GM23338 (cell line): ENCODE measurements around the gene QPCTL. TPM values are rescaled to one million over a fixed set of nuclear protein-coding genes. Genes with fewer than 3 reads are reported as not detected.

Source experiments
- ATAC-seq: fragments of 200-7000 bp; cut with Tn5 transposase; 3 replicates; pipeline ENCODE4 v1.9.1; 2020
- DNase-seq: peaks from one replicate; pipeline ENCODE4 v3.0.0-alpha.2; 2015; ENCODE audit warnings: low spot score
- H2AFZ ChIP-seq: fragments of 200-600 bp; sonication (generic); 2 replicates; pipeline ENCODE4 v1.8.0; 2016; ENCODE audit warnings: antibody characterized with exemption, mild to moderate bottlenecking, moderate library complexity
- H3F3A ChIP-seq: fragments of 200-600 bp; sonication (generic); replicated peaks from 2 replicates; pipeline ENCODE4 v1.8.0; 2017; ENCODE audit warnings: antibody characterized with exemption, mixed run types, low read depth
- H3K27ac ChIP-seq: fragments of 200-600 bp; sonication (generic); 2 replicates; pipeline ENCODE4 v1.6.1; 2016; ENCODE audit warnings: low read depth
- H3K27me3 ChIP-seq: fragments of 200-600 bp; sonication (generic); 2 replicates; pipeline ENCODE4 v1.8.0; 2016; ENCODE audit warnings: mild to moderate bottlenecking, mixed run types, moderate library complexity; ENCODE audit not compliant: insufficient read depth
- H3K36me3 ChIP-seq: fragments of 200-600 bp; sonication (generic); 2 replicates; pipeline ENCODE4 v1.8.0; 2016; ENCODE audit warnings: mild to moderate bottlenecking; ENCODE audit not compliant: insufficient read depth
- H3K4me1 ChIP-seq: fragments of 200-600 bp; sonication (generic); 2 replicates; pipeline ENCODE4 v1.8.0; 2016; ENCODE audit warnings: mild to moderate bottlenecking, moderate library complexity; ENCODE audit not compliant: insufficient read depth
- H3K4me2 ChIP-seq: fragments of 200-600 bp; sonication (generic); 2 replicates; pipeline ENCODE4 v1.7.1; 2017; ENCODE audit warnings: mixed run types
- H3K4me3 ChIP-seq: fragments of 200-600 bp; sonication (generic); 2 replicates; pipeline ENCODE4 v1.6.1; 2016; ENCODE audit warnings: mixed run types
- H3K79me2 ChIP-seq: fragments of 200-600 bp; sonication (generic); replicated peaks from 2 replicates; pipeline ENCODE4 v1.8.0; 2017; ENCODE audit warnings: mild to moderate bottlenecking; ENCODE audit not compliant: insufficient read depth
- H3K9me2 ChIP-seq: fragments of 200-600 bp; sonication (generic); 2 replicates; pipeline ENCODE4 v1.8.0; 2017; ENCODE audit not compliant: insufficient read depth
- H4K20me1 ChIP-seq: fragments of 200-600 bp; sonication (generic); replicated peaks from 2 replicates; pipeline ENCODE4 v1.8.0; 2017; ENCODE audit warnings: mild to moderate bottlenecking; ENCODE audit not compliant: insufficient read depth
- H3K27ac Mint-ChIP-seq: 2 replicates; pipeline ENCODE4 v1.8.0; 2020; ENCODE audit warnings: inconsistent platforms, mild to moderate bottlenecking, moderate library complexity, mixed read lengths
- H3K27me3 Mint-ChIP-seq: 3 replicates; pipeline ENCODE4 v1.8.0; 2022; ENCODE audit warnings: low read depth, mild to moderate bottlenecking, moderate library complexity, mixed read lengths, inconsistent platforms; ENCODE audit not compliant: insufficient read depth, poor library complexity
- H3K36me3 Mint-ChIP-seq: 3 replicates; pipeline ENCODE4 v1.8.0; 2021; ENCODE audit warnings: low read depth, mild to moderate bottlenecking, inconsistent platforms, moderate library complexity, mixed read lengths
- H3K4me1 Mint-ChIP-seq: 3 replicates; pipeline ENCODE4 v1.8.0; 2020; ENCODE audit warnings: mild to moderate bottlenecking, inconsistent platforms, mixed read lengths
- H3K4me3 Mint-ChIP-seq: 3 replicates; pipeline ENCODE4 v1.8.0; 2021; ENCODE audit warnings: moderate library complexity, mild to moderate bottlenecking, inconsistent platforms, mixed read lengths
- H3K9me3 Mint-ChIP-seq: 3 replicates; pipeline ENCODE4 v1.8.0; 2020; ENCODE audit warnings: moderate library complexity, mild to moderate bottlenecking, inconsistent platforms, mixed read lengths
- CREB1 ChIP-seq: fragments of 250-450 bp; sonication (Bioruptor Pico); IDR thresholded peaks from 2 replicates; pipeline ENCODE4 v1.5.0; 2020; ENCODE audit warnings: low read depth, mild to moderate bottlenecking, moderate library complexity
- EZH2 ChIP-seq: fragments of 200-600 bp; sonication (generic); IDR thresholded peaks from one replicate; pipeline ENCODE4 v1.8.0; 2017; ENCODE audit warnings: antibody characterized with exemption, mild to moderate bottlenecking, low read depth; ENCODE audit not compliant: unreplicated experiment
- EZH2phosphoT487 ChIP-seq: fragments of 200-600 bp; sonication (generic); IDR thresholded peaks from one replicate; pipeline ENCODE4 v1.8.1; 2018; ENCODE audit warnings: antibody characterized with exemption; ENCODE audit not compliant: unreplicated experiment
- JUNB ChIP-seq: IDR thresholded peaks from one replicate; pipeline ENCODE4 v1.6.1; 2016; ENCODE audit warnings: antibody characterized with exemption; ENCODE audit not compliant: unreplicated experiment
- NANOG ChIP-seq: IDR thresholded peaks from 2 replicates; pipeline ENCODE4 v1.6.1; 2016; ENCODE audit warnings: antibody characterized with exemption, borderline replicate concordance
- POLR2AphosphoS5 ChIP-seq: IDR thresholded peaks from 2 replicates; pipeline ENCODE4 v1.6.1; 2016; ENCODE audit warnings: antibody characterized with exemption, low read depth
- STAT1 ChIP-seq: IDR thresholded peaks from one replicate; pipeline ENCODE4 v1.6.1; 2016; ENCODE audit warnings: antibody characterized with exemption; ENCODE audit not compliant: unreplicated experiment
- ZNF114 ChIP-seq: fragments of 250-450 bp; sonication (Bioruptor Pico); IDR thresholded peaks from 2 replicates; pipeline ENCODE4 v1.5.0; 2020; ENCODE audit warnings: mild to moderate bottlenecking, moderate library complexity
- ZNF331 ChIP-seq: fragments of 250-450 bp; sonication (Bioruptor Pico); IDR thresholded peaks from 2 replicates; pipeline ENCODE4 v1.5.0; 2020; ENCODE audit warnings: low read depth, mild to moderate bottlenecking, moderate library complexity
- polyA plus RNA-seq: library from polyadenylated mRNA; unstranded; fragments of >200 nt; fragmentation: Nextera tagmentation; extraction: Ambion mirVana; gene quantifications from 2 replicates; pipeline ENCODE4 v1.2.1, GENCODE V29; 2016
- total RNA-seq: library from RNA; depleted of rRNA; stranded (reverse); fragments of >200 nt; shearing (Covaris generic); gene quantifications from 2 replicates; pipeline ENCODE4 v1.2.3, GENCODE V29; 2014
- TF ChIP-seq, protein P1 (sequence below): fragments of 250-450 bp; sonication (Bioruptor Pico); IDR thresholded peaks from 2 replicates; pipeline ENCODE4 v1.5.0; 2020; ENCODE audit warnings: mild to moderate bottlenecking, moderate library complexity
- TF ChIP-seq, protein P2 (sequence below), 2 experiments: fragments of 200-600 bp in 1 of 2; sonication (generic) in 1 of 2; conservative IDR thresholded peaks; 2 replicates each; pipeline versions ENCODE4 v1.5.1 to v1.6.1; 2016 to 2017; ENCODE audit warnings: antibody characterized with exemption in 2 of 2, low read depth in 2 of 2, mild to moderate bottlenecking in 2 of 2, moderate library complexity in 1 of 2
- TF ChIP-seq, protein P3 (sequence below): IDR thresholded peaks from 2 replicates; pipeline ENCODE4 v1.6.1; 2016; ENCODE audit warnings: antibody characterized with exemption
- TF ChIP-seq, protein P4 (sequence below): IDR thresholded peaks from one replicate; pipeline ENCODE4 v1.6.1; 2018; ENCODE audit warnings: antibody characterized with exemption; ENCODE audit not compliant: unreplicated experiment

Gene QPCTL
- total and polyA plus RNA-seq, 2 experiments from 2014 or later, result 10.6 to 26.2 TPM

DNA sequence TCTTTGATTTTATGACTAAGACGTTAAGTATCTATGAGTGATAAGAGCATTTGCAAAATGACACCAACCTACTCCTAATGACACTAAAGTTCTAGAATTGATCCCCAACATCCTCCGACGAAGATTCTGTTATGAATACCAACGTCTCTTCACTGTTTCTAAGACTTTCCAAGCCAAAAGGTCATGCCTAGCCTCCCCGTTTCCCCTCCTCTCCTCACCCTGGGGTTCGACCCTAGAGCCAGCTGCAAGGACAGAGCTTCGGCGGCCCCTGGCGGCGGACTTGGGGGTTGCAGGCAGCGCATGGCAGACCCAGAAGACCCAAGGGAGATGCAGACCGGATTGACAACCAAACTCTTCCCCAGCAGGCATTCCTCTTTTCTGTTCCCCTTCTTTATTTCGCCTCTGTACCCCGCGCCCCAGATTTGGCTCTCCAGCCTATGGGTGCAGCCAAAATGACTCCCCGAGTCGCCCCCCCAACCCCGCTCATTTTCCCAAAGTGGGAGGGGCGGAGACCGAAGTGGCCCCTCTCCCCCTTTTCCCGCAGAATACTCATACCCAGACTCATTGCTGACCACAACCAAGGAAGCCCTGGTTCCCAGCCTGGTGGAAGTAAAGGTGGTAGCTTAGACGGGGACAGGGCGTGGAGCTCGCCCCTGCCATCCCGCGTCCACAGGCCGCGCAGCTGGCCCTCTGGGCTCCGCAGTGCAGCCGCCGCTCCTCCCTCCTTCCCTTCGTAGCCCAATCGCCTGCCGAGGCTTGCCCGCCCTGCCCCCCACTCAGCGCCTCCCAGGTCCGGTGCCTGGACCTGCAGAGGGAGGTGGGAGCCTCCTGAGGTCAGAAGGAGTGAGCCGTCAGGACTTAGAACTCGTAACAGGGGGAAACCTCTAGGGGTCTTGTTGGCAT is 49.2 kb upstream of the QPCTL start:
- H3K4me3 Mint-ChIP-seq, result peak overlapping the region; percentile 90
- peaks cover 39% of the 10 kb centered on the region for H3F3A ChIP-seq
- peaks cover 34% of the 10 kb centered on the region for H3K27me3 Mint-ChIP-seq
- H3K27me3 ChIP-seq, result peaks cover 18% of the 10 kb centered on the region
- ATAC-seq (peak; percentile 45), DNase-seq (peak; percentile 92)
- H3K4me2 ChIP-seq, result peak overlapping the region; percentile 93
- peaks cover 38% of the 10 kb centered on the region for H3K4me1 ChIP-seq
- H3K27ac ChIP-seq, result no peak overlapping the region
- no peaks in the 10 kb centered on the region for H3K9me2 ChIP-seq
- no peaks in the 10 kb centered on the region for H3K36me3 ChIP-seq
- peaks cover 43% of the 10 kb centered on the region for H3K4me1 Mint-ChIP-seq
- H2AFZ ChIP-seq, result peak overlapping the region; percentile 100
- peaks cover 19% of the 10 kb centered on the region; the same call in 2 of the 3 replicates for H3K9me3 Mint-ChIP-seq
- no peaks in the 10 kb centered on the region for H3K79me2 ChIP-seq
- TF ChIP-seq EZH2, result no peak
- TF ChIP-seq, protein P1, sequence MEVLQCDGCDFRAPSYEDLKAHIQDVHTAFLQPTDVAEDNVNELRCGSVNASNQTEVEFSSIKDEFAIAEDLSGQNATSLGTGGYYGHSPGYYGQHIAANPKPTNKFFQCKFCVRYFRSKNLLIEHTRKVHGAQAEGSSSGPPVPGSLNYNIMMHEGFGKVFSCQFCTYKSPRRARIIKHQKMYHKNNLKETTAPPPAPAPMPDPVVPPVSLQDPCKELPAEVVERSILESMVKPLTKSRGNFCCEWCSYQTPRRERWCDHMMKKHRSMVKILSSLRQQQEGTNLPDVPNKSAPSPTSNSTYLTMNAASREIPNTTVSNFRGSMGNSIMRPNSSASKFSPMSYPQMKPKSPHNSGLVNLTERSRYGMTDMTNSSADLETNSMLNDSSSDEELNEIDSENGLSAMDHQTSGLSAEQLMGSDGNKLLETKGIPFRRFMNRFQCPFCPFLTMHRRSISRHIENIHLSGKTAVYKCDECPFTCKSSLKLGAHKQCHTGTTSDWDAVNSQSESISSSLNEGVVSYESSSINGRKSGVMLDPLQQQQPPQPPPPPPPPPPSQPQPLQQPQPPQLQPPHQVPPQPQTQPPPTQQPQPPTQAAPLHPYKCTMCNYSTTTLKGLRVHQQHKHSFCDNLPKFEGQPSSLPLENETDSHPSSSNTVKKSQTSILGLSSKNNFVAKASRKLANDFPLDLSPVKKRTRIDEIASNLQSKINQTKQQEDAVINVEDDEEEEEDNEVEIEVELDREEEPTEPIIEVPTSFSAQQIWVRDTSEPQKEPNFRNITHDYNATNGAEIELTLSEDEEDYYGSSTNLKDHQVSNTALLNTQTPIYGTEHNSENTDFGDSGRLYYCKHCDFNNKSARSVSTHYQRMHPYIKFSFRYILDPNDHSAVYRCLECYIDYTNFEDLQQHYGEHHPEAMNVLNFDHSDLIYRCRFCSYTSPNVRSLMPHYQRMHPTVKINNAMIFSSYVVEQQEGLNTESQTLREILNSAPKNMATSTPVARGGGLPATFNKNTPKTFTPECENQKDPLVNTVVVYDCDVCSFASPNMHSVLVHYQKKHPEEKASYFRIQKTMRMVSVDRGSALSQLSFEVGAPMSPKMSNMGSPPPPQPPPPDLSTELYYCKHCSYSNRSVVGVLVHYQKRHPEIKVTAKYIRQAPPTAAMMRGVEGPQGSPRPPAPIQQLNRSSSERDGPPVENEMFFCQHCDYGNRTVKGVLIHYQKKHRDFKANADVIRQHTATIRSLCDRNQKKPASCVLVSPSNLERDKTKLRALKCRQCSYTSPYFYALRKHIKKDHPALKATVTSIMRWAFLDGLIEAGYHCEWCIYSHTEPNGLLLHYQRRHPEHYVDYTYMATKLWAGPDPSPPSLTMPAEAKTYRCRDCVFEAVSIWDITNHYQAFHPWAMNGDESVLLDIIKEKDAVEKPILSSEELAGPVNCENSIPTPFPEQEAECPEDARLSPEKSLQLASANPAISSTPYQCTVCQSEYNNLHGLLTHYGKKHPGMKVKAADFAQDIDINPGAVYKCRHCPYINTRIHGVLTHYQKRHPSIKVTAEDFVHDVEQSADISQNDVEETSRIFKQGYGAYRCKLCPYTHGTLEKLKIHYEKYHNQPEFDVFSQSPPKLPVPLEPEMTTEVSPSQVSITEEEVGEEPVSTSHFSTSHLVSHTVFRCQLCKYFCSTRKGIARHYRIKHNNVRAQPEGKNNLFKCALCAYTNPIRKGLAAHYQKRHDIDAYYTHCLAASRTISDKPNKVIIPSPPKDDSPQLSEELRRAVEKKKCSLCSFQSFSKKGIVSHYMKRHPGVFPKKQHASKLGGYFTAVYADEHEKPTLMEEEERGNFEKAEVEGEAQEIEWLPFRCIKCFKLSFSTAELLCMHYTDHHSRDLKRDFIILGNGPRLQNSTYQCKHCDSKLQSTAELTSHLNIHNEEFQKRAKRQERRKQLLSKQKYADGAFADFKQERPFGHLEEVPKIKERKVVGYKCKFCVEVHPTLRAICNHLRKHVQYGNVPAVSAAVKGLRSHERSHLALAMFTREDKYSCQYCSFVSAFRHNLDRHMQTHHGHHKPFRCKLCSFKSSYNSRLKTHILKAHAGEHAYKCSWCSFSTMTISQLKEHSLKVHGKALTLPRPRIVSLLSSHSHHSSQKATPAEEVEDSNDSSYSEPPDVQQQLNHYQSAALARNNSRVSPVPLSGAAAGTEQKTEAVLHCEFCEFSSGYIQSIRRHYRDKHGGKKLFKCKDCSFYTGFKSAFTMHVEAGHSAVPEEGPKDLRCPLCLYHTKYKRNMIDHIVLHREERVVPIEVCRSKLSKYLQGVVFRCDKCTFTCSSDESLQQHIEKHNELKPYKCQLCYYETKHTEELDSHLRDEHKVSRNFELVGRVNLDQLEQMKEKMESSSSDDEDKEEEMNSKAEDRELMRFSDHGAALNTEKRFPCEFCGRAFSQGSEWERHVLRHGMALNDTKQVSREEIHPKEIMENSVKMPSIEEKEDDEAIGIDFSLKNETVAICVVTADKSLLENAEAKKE, result no peak
- TF ChIP-seq, protein P2, sequence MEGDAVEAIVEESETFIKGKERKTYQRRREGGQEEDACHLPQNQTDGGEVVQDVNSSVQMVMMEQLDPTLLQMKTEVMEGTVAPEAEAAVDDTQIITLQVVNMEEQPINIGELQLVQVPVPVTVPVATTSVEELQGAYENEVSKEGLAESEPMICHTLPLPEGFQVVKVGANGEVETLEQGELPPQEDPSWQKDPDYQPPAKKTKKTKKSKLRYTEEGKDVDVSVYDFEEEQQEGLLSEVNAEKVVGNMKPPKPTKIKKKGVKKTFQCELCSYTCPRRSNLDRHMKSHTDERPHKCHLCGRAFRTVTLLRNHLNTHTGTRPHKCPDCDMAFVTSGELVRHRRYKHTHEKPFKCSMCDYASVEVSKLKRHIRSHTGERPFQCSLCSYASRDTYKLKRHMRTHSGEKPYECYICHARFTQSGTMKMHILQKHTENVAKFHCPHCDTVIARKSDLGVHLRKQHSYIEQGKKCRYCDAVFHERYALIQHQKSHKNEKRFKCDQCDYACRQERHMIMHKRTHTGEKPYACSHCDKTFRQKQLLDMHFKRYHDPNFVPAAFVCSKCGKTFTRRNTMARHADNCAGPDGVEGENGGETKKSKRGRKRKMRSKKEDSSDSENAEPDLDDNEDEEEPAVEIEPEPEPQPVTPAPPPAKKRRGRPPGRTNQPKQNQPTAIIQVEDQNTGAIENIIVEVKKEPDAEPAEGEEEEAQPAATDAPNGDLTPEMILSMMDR (conservative IDR thresholded peaks at IDR 0.05; ENCODE audit: low read depth in 2 of 2), result peak; percentile 97 to 100
- TF ChIP-seq, protein P3, sequence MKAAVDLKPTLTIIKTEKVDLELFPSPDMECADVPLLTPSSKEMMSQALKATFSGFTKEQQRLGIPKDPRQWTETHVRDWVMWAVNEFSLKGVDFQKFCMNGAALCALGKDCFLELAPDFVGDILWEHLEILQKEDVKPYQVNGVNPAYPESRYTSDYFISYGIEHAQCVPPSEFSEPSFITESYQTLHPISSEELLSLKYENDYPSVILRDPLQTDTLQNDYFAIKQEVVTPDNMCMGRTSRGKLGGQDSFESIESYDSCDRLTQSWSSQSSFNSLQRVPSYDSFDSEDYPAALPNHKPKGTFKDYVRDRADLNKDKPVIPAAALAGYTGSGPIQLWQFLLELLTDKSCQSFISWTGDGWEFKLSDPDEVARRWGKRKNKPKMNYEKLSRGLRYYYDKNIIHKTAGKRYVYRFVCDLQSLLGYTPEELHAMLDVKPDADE, result no peak
- TF ChIP-seq EZH2phosphoT487, result no peak
- TF ChIP-seq NANOG, result no peak
- TF ChIP-seq STAT1, result no peak
- TF ChIP-seq, protein P4, sequence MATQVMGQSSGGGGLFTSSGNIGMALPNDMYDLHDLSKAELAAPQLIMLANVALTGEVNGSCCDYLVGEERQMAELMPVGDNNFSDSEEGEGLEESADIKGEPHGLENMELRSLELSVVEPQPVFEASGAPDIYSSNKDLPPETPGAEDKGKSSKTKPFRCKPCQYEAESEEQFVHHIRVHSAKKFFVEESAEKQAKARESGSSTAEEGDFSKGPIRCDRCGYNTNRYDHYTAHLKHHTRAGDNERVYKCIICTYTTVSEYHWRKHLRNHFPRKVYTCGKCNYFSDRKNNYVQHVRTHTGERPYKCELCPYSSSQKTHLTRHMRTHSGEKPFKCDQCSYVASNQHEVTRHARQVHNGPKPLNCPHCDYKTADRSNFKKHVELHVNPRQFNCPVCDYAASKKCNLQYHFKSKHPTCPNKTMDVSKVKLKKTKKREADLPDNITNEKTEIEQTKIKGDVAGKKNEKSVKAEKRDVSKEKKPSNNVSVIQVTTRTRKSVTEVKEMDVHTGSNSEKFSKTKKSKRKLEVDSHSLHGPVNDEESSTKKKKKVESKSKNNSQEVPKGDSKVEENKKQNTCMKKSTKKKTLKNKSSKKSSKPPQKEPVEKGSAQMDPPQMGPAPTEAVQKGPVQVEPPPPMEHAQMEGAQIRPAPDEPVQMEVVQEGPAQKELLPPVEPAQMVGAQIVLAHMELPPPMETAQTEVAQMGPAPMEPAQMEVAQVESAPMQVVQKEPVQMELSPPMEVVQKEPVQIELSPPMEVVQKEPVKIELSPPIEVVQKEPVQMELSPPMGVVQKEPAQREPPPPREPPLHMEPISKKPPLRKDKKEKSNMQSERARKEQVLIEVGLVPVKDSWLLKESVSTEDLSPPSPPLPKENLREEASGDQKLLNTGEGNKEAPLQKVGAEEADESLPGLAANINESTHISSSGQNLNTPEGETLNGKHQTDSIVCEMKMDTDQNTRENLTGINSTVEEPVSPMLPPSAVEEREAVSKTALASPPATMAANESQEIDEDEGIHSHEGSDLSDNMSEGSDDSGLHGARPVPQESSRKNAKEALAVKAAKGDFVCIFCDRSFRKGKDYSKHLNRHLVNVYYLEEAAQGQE, result no peak
- no peak for TF ChIP-seq ZNF331 (CRISPR knock-in tag)
- TF ChIP-seq POLR2AphosphoS5, result peak; percentile 71
- TF ChIP-seq CREB1 (CRISPR knock-in tag), result 0 out of 2 replicates have a peak, but pooled peaks have one; percentile 25
- TF ChIP-seq ZNF114, result no peak
- TF ChIP-seq JUNB, result no peak
- H3K4me3 ChIP-seq, result peak overlapping the region; percentile 90
- no peaks in the 10 kb centered on the region for H4K20me1 ChIP-seq
- no peak overlapping the region for H3K27ac Mint-ChIP-seq
- H3K36me3 Mint-ChIP-seq, result peaks cover 3% of the 10 kb centered on the region; the same call in 1 of the 3 replicates
